ENCODE measurements around the gene MAP7D2.

MAP7D2 gene

GRCh38 chrX:19964017-19964710 lies 152.5 kb downstream of the MAP7D2 start:
- DNase-seq = no peak

- no peak for DNase-seq
These were observed 155.8 kb downstream of the MAP7D2 start for GRCh38 chrX:19960913-19961312.

GRCh38 chrX:19958552-19959486 lies 157.9 kb downstream of the MAP7D2 start:
- no peak for DNase-seq

GRCh38 chrX:19956923-19957322 lies 159.8 kb downstream of the MAP7D2 start:
- no peak for DNase-seq
